Osteocyte (in vitro differentiated cells): Measurements from ENCODE around the gene RRAD. TPM values are rescaled to one million over a fixed set of nuclear protein-coding genes. Genes with fewer than 3 reads are reported as not detected.
A peak's percentile ranks its signal among the peaks of the same experiment; 100 is the strongest.

ENCODE experiments used
- DNase-seq: peaks from one replicate; pipeline ENCODE4 v3.0.0; 2021; ENCODE audit warnings: mixed read lengths; ENCODE audit not compliant: unreplicated experiment; ENCODE audit errors: extremely low spot score
- H3K27ac Mint-ChIP-seq: one replicate; pipeline ENCODE4 v1.8.0; 2021; ENCODE audit warnings: mild to moderate bottlenecking, mixed read lengths; ENCODE audit not compliant: unreplicated experiment
- H3K27me3 Mint-ChIP-seq: one replicate; pipeline ENCODE4 v1.8.0; 2021; ENCODE audit warnings: mixed read lengths; ENCODE audit not compliant: unreplicated experiment
- H3K36me3 Mint-ChIP-seq: one replicate; pipeline ENCODE4 v1.8.0; 2021; ENCODE audit warnings: mixed read lengths; ENCODE audit not compliant: unreplicated experiment
- H3K4me1 Mint-ChIP-seq: one replicate; pipeline ENCODE4 v1.8.0; 2021; ENCODE audit warnings: mixed read lengths; ENCODE audit not compliant: unreplicated experiment
- H3K4me3 Mint-ChIP-seq: one replicate; pipeline ENCODE4 v1.8.0; 2021; ENCODE audit warnings: mild to moderate bottlenecking, moderate library complexity, mixed read lengths; ENCODE audit not compliant: unreplicated experiment
- H3K9me3 Mint-ChIP-seq: one replicate; pipeline ENCODE4 v1.8.0; 2021; ENCODE audit warnings: mixed read lengths; ENCODE audit not compliant: unreplicated experiment
- CTCF ChIP-seq: fragments of 200-600 bp; sonication (generic); IDR thresholded peaks from 2 replicates; pipeline ENCODE4 v1.5.0; 2021; ENCODE audit warnings: antibody characterized with exemption, mild to moderate bottlenecking, moderate library complexity
- total RNA-seq: library from RNA; stranded (reverse); gene quantifications from 2 replicates; pipeline ENCODE4 v1.2.1, GENCODE V29; 2021

RRAD gene
- total RNA-seq, 1 donor from 2014 or later: 0.89 TPM

GRCh38 chr16:66934138-66934838, 9.0 kb upstream of the RRAD start, which contains the start of gene CIAO2B:
Gene CIAO2B, minus strand, starts transcription at chr16:66934402. Its CDS starts 38 bp downstream, at chr16:66934364.
- peak; percentile 94 for DNase-seq
- Mint-ChIP-seq H3K36me3 (peaks cover 4% of the 10 kb centered on the region), H3K27me3 (no peaks in the 10 kb centered on the region), H3K9me3 (no peaks in the 10 kb centered on the region), H3K4me3 (peak within 1 kb of the TSS; percentile 96), H3K27ac (peak within 1 kb of the TSS; percentile 93), H3K4me1 (peaks cover 40% of the 10 kb centered on the region)
- TF ChIP-seq CTCF: no peak

- Mint-ChIP-seq H3K36me3 (peaks cover 4% of the 10 kb centered on the region), H3K9me3 (no peaks in the 10 kb centered on the region), H3K4me1 (peaks cover 40% of the 10 kb centered on the region), H3K27me3 (no peaks in the 10 kb centered on the region), H3K27ac (peak overlapping the region; percentile 93), H3K4me3 (peak overlapping the region; percentile 96)
- no peak for DNase-seq
- no peak for TF ChIP-seq CTCF
These were observed 8.4 kb upstream of the RRAD start for GRCh38 chr16:66933776-66934137.

DNA sequence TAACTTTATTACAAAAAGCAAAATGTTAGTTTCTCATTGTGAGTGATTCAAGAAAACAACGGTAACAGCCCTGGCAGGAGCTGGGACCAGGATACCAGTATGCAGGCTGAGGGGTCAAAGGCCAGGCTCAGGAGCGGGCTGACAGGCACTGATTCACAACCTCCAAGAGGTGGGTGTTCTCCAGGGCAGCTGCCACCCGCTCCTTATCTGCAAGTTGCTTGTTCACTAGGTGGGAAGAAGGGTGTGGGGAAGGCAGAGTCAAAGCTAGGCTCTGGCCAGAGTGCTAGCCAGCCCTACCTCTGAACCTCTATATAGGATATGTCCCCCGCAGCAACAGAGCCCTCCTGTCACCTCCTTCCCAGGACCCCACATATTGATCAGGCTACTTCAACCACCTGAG, 6.7 kb upstream of the RRAD start:
- Mint-ChIP-seq H3K4me1 (peaks cover 43% of the 10 kb centered on the region), H3K4me3 (peak overlapping the region; percentile 96), H3K27ac (no peak overlapping the region), H3K9me3 (no peaks in the 10 kb centered on the region), H3K36me3 (peaks cover 4% of the 10 kb centered on the region), H3K27me3 (no peaks in the 10 kb centered on the region)
- DNase-seq: no peak
- no peak for TF ChIP-seq CTCF

GRCh38 chr16:66931665-66932064, 6.3 kb upstream of the RRAD start:
- no peak for DNase-seq
- Mint-ChIP-seq H3K36me3 (peaks cover 3% of the 10 kb centered on the region), H3K4me3 (peak overlapping the region; percentile 38), H3K27ac (no peak overlapping the region), H3K27me3 (no peaks in the 10 kb centered on the region), H3K9me3 (no peaks in the 10 kb centered on the region), H3K4me1 (peaks cover 43% of the 10 kb centered on the region)
- no peak for TF ChIP-seq CTCF

DNA sequence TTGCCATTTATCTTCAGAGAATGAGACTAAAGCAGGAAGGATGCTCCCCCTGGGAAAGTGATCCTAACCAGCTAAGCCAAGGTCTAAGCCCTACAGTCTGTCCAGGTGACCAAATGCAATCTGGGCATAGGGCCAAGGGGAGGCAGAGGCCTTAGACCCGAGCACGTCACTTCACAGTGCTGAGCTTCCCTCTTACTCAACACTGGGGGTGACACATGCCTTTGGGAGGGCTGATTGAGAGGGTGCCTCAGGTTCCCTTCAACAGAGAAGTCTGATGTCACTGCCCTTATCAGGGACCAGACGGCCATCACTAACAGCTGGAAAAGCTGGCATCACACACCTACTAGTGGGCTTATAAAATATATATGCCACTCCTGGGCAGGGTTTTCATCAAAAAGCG, 4.9 kb upstream of the RRAD start:
- H3K27me3 Mint-ChIP-seq: no peaks in the 10 kb centered on the region
- peaks cover 2% of the 10 kb centered on the region for H3K36me3 Mint-ChIP-seq
- H3K27ac Mint-ChIP-seq: no peak overlapping the region
- no peak for DNase-seq
- H3K4me1 Mint-ChIP-seq: peaks cover 45% of the 10 kb centered on the region
- no peak for TF ChIP-seq CTCF
- H3K9me3 Mint-ChIP-seq: no peaks in the 10 kb centered on the region
- no peak overlapping the region for H3K4me3 Mint-ChIP-seq
